Measurements from ENCODE around the gene SPATA20.

The SPATA20 gene

DNA sequence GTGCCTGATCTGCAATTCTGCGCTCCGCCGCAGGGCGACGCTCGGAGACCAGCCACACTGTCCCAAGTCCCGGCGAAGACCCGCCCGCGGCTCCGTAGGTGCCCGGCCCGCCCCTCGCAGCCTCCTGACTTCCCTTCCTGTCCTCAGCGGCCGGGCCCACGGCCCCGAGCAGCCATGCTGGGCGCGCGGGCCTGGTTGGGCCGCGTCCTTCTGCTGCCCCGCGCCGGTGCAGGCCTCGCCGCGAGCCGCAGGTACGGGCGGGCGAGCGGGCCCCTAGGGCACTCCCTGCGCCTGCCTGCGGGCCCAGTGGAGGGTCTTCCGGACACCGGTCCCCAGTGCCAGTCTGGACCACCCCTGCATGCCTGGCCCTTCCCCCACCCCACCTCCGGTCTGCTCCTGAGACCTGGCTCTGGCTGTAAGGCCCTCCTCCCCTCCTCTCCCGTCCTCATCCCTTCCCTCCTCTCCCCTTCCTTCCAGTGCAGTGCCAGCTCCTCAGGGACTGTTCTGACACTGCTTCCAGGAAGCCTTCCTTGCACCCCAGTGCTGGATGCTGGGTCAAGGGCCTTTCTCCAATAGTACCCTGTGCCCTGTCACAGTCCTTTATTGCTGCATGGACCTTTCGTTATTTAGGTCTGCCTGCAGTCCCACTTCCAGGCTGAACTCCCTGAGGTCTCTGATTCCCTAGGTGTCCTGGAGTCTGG is at the start of gene SPATA20:
SPATA20 (plus strand) TSS at position 140 of the 701 bp plus-strand sequence; CDS start at position 175, 35 bp downstream.
- no peaks in the 10 kb centered on the region for H3K9me3 ChIP-seq (ENCODE audit: control insufficient read depth, low read length)
- peak within 1 kb of the TSS; percentile 87 for H3K4me3 ChIP-seq (ENCODE audit: low read length)
- peak within 1 kb of the TSS; percentile 92 for H3K9ac ChIP-seq (ENCODE audit: low read length)
- no peaks in the 10 kb centered on the region for H3K36me3 ChIP-seq (ENCODE audit: control insufficient read depth, insufficient read depth, low read length, severe bottlenecking)
- peaks cover 4% of the 10 kb centered on the region for H3K27me3 ChIP-seq (replicated peaks; ENCODE audit: control insufficient read depth, insufficient read depth, low read length)
- H3K4me1 ChIP-seq (ENCODE audit: control insufficient read depth, insufficient read depth, low read length): peaks cover 15% of the 10 kb centered on the region
- DNase-seq (ENCODE audit: low read depth): peak; percentile 97

- no peak for DNase-seq (ENCODE audit: low read depth)
- H3K9ac ChIP-seq (ENCODE audit: low read length): no peak overlapping the region
- no peaks in the 10 kb centered on the region for H3K9me3 ChIP-seq (ENCODE audit: control insufficient read depth, low read length)
- no peaks in the 10 kb centered on the region for H3K27me3 ChIP-seq (replicated peaks; ENCODE audit: control insufficient read depth, insufficient read depth, low read length)
- no peak overlapping the region for H3K4me3 ChIP-seq (ENCODE audit: low read length)
- H3K36me3 ChIP-seq (ENCODE audit: control insufficient read depth, insufficient read depth, low read length, severe bottlenecking): no peaks in the 10 kb centered on the region
- H3K4me1 ChIP-seq (ENCODE audit: control insufficient read depth, insufficient read depth, low read length): no peaks in the 10 kb centered on the region
Observed at GRCh38 chr17:50498021-50498874, 48.7 kb upstream of the SPATA20 start.

DNA sequence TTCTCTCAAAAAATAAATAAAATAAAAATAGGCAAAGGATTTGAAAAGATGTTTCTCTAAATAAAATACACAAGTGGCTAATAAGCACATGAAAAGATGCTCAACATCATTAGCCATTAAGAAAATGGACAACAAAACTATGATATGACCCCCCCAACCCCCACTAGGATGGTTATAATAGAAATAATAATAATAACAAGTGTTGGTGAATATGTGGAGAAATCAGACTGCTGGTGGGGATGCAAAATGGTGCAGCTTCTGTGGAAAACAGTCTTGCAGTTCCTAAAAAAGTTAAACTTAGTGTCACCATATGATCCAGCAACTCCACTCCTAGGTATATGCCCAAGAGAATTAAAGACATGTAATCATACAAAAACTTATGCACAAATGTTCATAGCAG is 47.7 kb upstream of the SPATA20 start:
- Histone ChIP-seq H3K4me1 (ENCODE audit: control insufficient read depth, insufficient read depth, low read length) (no peaks in the 10 kb centered on the region), H3K9ac (ENCODE audit: low read length) (no peak overlapping the region), H3K9me3 (ENCODE audit: control insufficient read depth, low read length) (no peaks in the 10 kb centered on the region), H3K36me3 (ENCODE audit: control insufficient read depth, insufficient read depth, low read length, severe bottlenecking) (no peaks in the 10 kb centered on the region), H3K4me3 (ENCODE audit: low read length) (no peak overlapping the region), H3K27me3 (replicated peaks; ENCODE audit: control insufficient read depth, insufficient read depth, low read length) (no peaks in the 10 kb centered on the region)
- DNase-seq (ENCODE audit: low read depth): no peak

- DNase-seq (ENCODE audit: low read depth): no peak
- no peak overlapping the region for H3K4me3 ChIP-seq (ENCODE audit: low read length)
- H3K9ac ChIP-seq (ENCODE audit: low read length): no peak overlapping the region
- no peaks in the 10 kb centered on the region for H3K27me3 ChIP-seq (replicated peaks; ENCODE audit: control insufficient read depth, insufficient read depth, low read length)
- no peaks in the 10 kb centered on the region for H3K36me3 ChIP-seq (ENCODE audit: control insufficient read depth, insufficient read depth, low read length, severe bottlenecking)
- H3K4me1 ChIP-seq (ENCODE audit: control insufficient read depth, insufficient read depth, low read length): no peaks in the 10 kb centered on the region
- H3K9me3 ChIP-seq (ENCODE audit: control insufficient read depth, low read length): no peaks in the 10 kb centered on the region
Observed at GRCh38 chr17:50499721-50500120, 47.3 kb upstream of the SPATA20 start.

DNA sequence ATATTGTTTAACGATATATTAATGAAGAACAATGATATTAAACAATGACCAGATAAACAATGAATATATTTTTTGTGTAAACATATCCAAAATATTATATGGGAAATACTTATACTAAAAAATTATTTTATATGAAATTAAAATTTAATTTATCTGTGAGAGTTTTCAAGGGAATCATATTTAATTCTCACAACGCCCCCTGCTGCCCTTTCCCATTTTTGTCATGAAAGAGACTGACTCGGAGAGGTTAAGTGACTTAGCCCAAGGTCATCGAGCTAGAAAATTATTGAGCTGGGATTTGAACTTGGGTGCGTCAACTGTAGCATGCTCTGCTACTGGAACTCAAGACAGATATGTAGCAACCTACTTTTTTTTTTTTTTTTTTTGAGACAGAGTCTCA is 45.9 kb upstream of the SPATA20 start:
- H3K36me3 ChIP-seq (ENCODE audit: control insufficient read depth, insufficient read depth, low read length, severe bottlenecking): no peaks in the 10 kb centered on the region
- H3K9ac ChIP-seq (ENCODE audit: low read length): no peak overlapping the region
- no peaks in the 10 kb centered on the region for H3K27me3 ChIP-seq (replicated peaks; ENCODE audit: control insufficient read depth, insufficient read depth, low read length)
- H3K9me3 ChIP-seq (ENCODE audit: control insufficient read depth, low read length): no peaks in the 10 kb centered on the region
- no peaks in the 10 kb centered on the region for H3K4me1 ChIP-seq (ENCODE audit: control insufficient read depth, insufficient read depth, low read length)
- no peak overlapping the region for H3K4me3 ChIP-seq (ENCODE audit: low read length)
- peak; percentile 67 for DNase-seq (ENCODE audit: low read depth)

- Histone ChIP-seq H3K4me1 (ENCODE audit: control insufficient read depth, insufficient read depth, low read length) (peaks cover under 1% of the 10 kb centered on the region), H3K27me3 (replicated peaks; ENCODE audit: control insufficient read depth, insufficient read depth, low read length) (no peaks in the 10 kb centered on the region)
- DNase-seq (ENCODE audit: low read depth): no peak
Observed at GRCh38 chr17:50502301-50502990, 44.5 kb upstream of the SPATA20 start.

GRCh38 chr17:50505591-50506130 is 41.3 kb upstream of the SPATA20 start:
- H3K4me1 ChIP-seq (ENCODE audit: control insufficient read depth, insufficient read depth, low read length): peaks cover 13% of the 10 kb centered on the region
- no peaks in the 10 kb centered on the region for H3K36me3 ChIP-seq (ENCODE audit: control insufficient read depth, insufficient read depth, low read length, severe bottlenecking)
- H3K9me3 ChIP-seq (ENCODE audit: control insufficient read depth, low read length): no peaks in the 10 kb centered on the region
- H3K4me3 ChIP-seq (ENCODE audit: low read length): no peak overlapping the region
- no peak for DNase-seq (ENCODE audit: low read depth)
- H3K27me3 ChIP-seq (replicated peaks; ENCODE audit: control insufficient read depth, insufficient read depth, low read length): no peaks in the 10 kb centered on the region
- no peak overlapping the region for H3K9ac ChIP-seq (ENCODE audit: low read length)

More at GRCh38 chr17:50502301-50502990, 44.5 kb upstream of the SPATA20 start:
- Histone ChIP-seq H3K4me3 (ENCODE audit: low read length) (no peak overlapping the region), H3K9ac (ENCODE audit: low read length) (no peak overlapping the region), H3K36me3 (ENCODE audit: control insufficient read depth, insufficient read depth, low read length, severe bottlenecking) (no peaks in the 10 kb centered on the region), H3K9me3 (ENCODE audit: control insufficient read depth, low read length) (no peaks in the 10 kb centered on the region)

DNA sequence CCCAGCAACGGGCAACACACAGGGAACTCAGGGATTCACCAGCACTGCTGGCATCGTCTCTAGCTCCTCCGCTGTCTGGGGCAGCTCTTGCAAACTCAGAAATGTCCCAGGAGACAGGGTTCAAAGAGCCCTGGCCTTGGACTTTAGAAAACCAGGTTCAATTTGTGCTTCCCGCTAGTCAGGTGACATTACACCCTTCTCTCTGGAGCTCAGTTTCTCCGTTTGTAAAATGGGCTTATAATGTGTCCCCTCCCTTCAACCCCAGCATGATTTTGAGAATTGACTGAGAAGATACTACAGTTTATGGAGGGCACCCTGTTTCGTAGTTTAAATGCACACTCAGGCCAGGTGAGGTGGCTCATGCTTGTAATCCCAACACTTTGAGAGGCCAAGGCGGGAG is 40.7 kb upstream of the SPATA20 start:
- Histone ChIP-seq H3K9me3 (ENCODE audit: control insufficient read depth, low read length) (no peaks in the 10 kb centered on the region), H3K4me3 (ENCODE audit: low read length) (no peak overlapping the region), H3K4me1 (ENCODE audit: control insufficient read depth, insufficient read depth, low read length) (peaks cover 20% of the 10 kb centered on the region), H3K36me3 (ENCODE audit: control insufficient read depth, insufficient read depth, low read length, severe bottlenecking) (no peaks in the 10 kb centered on the region), H3K9ac (ENCODE audit: low read length) (no peak overlapping the region), H3K27me3 (replicated peaks; ENCODE audit: control insufficient read depth, insufficient read depth, low read length) (no peaks in the 10 kb centered on the region)
- DNase-seq (ENCODE audit: low read depth): no peak

DNA sequence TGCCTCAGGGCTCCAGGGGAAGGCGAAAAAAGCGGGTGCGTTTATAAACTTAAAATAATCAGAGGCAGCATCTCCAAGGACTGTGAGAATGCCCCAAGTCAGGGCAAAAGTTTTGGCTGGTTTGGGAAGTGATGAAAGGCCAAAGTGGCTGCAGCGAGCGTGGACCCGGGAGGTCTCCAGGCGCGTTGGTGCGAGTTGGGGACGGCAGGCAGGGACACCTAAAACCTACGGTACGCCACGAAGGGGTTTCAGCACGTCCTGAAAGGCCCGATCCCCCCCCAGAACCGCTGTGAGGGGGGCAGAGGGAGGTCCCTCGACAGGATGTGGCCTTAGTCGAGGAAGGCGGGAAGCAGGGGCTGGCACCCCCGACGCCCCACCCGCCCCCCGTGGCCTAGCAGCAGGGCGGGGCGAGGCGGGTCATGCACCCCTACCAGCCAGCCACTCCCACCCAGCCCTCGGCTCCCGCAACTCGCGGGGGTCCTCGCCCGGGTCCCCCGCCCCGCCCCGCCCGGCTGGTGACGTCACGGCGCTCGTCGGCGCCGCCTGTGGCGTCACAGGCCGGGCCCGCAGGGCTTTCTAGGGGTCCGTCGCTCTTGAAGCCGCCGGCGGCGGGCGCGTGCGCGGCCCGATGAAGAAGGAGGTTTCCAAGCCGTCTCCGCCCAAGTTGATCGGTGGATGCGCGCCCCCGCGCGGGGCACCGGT is 39.0 kb upstream of the SPATA20 start, which contains the start of gene MYCBPAP:
MYCBPAP (plus strand) TSS at position 569 of the 702 bp plus-strand sequence. CDS start 236 bp downstream, outside the sequence.
- Histone ChIP-seq H3K9me3 (ENCODE audit: control insufficient read depth, low read length) (no peaks in the 10 kb centered on the region), H3K4me3 (ENCODE audit: low read length) (peak within 1 kb of the TSS; percentile 79), H3K9ac (ENCODE audit: low read length) (peak within 1 kb of the TSS; percentile 66), H3K4me1 (ENCODE audit: control insufficient read depth, insufficient read depth, low read length) (peaks cover 23% of the 10 kb centered on the region), H3K36me3 (ENCODE audit: control insufficient read depth, insufficient read depth, low read length, severe bottlenecking) (no peaks in the 10 kb centered on the region), H3K27me3 (replicated peaks; ENCODE audit: control insufficient read depth, insufficient read depth, low read length) (no peaks in the 10 kb centered on the region)
- peak; percentile 93 for DNase-seq (ENCODE audit: low read depth)

DNA sequence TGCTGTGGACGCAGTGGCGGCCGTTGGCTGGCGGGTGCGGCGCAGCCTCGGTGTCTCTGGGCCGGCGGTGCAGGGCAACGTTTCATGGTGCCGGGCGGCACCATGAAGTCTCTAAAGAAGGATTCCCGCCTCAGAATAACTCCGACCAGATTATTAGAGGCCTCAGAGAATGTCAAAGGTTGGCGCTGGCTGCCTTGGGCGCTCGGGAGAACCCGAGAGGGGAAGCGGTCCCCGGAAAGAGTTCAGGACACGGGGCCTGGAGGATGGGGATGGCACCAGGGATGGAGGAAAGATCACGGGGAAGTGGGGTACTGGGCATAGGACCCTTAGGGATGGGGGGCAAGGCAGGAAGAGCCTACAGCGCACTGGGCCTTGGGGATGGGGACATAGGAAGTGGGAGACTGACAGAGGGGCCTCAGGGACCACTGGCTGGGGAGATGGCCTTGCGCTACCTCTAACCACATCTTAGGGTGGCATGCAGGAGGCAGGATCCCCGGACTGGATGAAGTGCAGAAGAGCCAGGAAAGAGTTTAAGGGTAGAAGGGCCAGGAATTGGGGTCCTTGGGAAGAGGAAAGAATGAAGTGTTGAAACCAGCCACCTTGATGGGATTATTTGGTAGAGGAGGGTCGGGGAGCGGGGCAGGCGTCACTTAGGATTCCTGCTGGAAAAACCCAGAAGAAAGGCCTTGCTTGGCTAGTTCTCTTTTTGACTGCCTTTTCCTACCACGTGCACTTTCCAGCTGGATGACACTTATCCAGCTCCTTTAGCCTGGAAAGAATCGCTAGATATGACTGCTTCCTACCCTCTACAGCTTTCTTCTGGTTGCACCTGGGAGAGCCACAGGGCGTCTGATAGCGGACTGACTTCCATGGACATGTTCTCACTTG is 38.2 kb upstream of the SPATA20 start:
- Histone ChIP-seq H3K9ac (ENCODE audit: low read length) (peak overlapping the region; percentile 66), H3K4me1 (ENCODE audit: control insufficient read depth, insufficient read depth, low read length) (peaks cover 27% of the 10 kb centered on the region), H3K27me3 (replicated peaks; ENCODE audit: control insufficient read depth, insufficient read depth, low read length) (no peaks in the 10 kb centered on the region), H3K4me3 (ENCODE audit: low read length) (peak overlapping the region; percentile 79), H3K36me3 (ENCODE audit: control insufficient read depth, insufficient read depth, low read length, severe bottlenecking) (no peaks in the 10 kb centered on the region), H3K9me3 (ENCODE audit: control insufficient read depth, low read length) (no peaks in the 10 kb centered on the region)
- DNase-seq (ENCODE audit: low read depth): no peak
